CD4-positive, alpha-beta T cell treated with Interleukin-4 for 1 hour (primary cell): ENCODE data around the gene NOL8.

ENCODE experiments used
- DNase-seq, 2 donors: peaks; one replicate each; pipeline ENCODE4 v3.0.0-alpha.2; 2020 to 2022

The NOL8 gene

DNA sequence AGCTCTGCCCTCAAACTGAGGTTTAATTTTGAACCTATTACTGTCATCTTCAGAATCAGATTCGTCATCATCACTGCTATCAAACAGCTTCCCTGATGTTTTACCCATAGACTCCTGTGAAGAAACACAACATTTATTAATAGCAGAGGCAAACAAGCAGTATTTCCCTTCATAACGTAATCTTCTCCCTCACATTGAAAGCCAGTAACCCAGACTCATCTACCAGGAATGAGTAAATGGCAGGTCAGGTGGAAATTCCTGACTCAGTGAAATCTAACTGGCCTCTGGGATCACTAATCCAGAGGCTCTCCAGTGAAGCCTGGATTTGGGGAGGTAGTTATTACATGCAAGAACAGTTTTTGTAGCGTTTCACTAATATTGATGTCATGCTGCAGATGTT lies 14.6 kb downstream of the NOL8 start:
- no peak for DNase-seq

DNA sequence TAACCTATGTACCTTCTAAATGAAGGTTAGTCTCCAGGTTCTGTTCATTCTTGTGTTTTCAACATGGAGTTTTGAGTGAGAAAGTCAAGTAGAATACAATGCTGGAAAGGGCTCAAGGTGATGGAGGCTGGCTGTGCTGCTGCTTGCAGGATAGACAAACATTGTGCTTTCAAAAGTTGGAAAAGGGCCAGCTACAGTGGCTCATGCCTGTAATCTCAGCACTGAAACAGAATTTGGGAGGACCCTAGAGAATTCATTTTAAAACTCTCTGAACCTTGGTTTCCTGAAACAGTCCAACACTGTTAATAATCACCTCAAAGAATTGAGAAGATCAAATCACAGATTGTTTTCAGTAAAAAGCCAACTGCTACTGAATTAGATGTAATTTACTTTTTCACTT lies 16.3 kb downstream of the NOL8 start:
- DNase-seq: no peak

- no peak for DNase-seq
These were observed 24.2 kb downstream of the NOL8 start for GRCh38 chr9:92300936-92301335.

DNA sequence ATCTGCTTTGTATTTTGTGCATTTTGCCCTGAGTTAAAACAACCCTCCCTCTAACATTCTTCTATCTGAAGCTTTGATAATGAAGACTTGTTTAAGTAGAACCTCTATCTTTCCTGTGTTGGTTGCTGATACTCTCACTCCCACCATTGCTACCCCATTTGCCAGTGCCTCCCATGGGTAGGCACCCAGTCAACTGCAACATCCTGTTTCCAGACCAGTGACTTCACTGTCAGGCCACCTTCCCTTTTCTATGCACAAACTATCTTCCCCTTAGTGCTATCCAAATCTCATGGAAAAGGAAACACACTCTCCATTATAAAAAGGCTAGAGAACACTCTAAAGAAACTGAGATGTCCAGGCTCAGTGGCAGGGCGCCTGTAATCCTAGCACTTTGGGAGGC lies 26.0 kb downstream of the NOL8 start:
- DNase-seq: no peak

GRCh38 chr9:92298036-92298435 lies 27.1 kb downstream of the NOL8 start:
- no peak for DNase-seq

GRCh38 chr9:92297611-92298010 lies 27.5 kb downstream of the NOL8 start:
- DNase-seq: peak in 1 of 2 donors; percentile 44

DNA sequence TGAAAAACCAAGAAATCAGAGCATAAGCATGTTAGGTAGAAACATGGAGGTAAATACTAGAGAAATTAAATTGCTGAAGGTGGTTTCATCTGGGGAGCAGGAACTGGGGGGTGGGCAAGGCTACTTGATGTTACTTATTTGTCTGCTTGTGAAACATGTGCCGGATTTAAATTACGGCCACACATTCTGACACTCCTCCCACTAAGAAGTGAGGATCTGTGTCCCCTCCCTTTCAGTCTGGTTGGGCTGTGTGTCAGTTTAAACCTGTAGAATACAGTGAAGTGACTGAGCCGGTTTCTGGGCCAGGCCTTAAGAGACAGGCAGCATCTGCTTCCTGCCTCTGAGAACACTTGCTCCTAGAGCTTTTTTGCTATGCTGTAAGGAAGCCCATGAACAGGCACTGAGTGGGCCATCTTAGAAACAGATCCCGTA lies 29.3 kb downstream of the NOL8 start:
- no peak for DNase-seq

GRCh38 chr9:92295240-92295790 lies 29.8 kb downstream of the NOL8 start:
- DNase-seq: no peak

- peak in 1 of 2 donors; percentile 7 for DNase-seq
These were observed 30.9 kb downstream of the NOL8 start for GRCh38 chr9:92294297-92294676.

GRCh38 chr9:92293452-92294296 lies 31.5 kb downstream of the NOL8 start, which contains the start of gene IARS1:
Gene IARS1, minus strand, starts transcription at chr9:92293697. Its CDS starts 4,278 bp downstream, at chr9:92289419.
- peak; percentile 99 to 100 for DNase-seq

DNA sequence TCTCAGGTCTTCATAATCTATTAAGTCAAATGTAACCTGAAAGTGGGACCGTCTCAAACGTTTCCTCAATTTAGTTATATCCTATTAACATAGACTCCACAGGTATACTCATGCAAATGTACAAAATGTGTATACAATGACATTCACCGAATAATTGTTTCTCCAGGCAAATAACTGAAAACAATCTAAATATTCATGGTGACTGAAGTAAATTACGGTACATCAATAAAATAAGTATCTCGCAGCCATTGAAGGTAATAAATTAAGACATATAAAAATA lies 32.1 kb downstream of the NOL8 start:
- DNase-seq: no peak

DNA sequence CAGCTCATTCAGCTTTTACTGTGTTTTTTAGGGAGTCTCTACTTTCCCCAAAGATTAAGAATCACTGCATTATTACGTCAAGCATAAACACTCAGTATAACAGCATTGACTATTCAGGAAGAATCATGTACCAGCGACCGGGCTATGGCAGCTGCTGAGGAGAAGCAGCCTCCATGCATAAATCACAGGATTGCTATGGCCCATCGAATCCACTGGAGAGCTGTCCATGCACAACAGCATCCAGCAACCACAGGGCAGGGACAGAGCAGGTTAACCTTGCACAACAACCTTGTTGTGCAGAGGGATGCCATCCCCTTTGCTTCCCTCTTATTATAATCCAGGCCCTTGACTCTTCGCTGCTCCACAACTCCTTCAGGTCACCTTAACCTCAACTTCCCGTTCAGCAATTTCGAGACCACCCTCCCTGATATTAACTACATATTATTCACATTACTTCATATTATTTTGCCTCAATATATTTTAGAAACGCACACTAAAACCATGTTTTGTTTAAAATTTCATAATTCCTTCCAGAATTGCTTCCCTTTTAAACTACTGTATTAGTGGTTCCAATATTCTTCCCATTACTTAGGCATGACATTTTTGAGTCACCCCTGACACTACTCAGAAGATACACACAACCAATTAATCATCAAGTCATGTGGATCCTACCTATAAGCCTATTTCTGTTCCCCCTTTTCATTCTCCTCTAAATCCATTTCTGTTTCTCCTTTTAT lies 32.6 kb downstream of the NOL8 start:
- no peak for DNase-seq

- DNase-seq: no peak
These were observed 33.6 kb downstream of the NOL8 start for GRCh38 chr9:92291577-92291976.

DNA sequence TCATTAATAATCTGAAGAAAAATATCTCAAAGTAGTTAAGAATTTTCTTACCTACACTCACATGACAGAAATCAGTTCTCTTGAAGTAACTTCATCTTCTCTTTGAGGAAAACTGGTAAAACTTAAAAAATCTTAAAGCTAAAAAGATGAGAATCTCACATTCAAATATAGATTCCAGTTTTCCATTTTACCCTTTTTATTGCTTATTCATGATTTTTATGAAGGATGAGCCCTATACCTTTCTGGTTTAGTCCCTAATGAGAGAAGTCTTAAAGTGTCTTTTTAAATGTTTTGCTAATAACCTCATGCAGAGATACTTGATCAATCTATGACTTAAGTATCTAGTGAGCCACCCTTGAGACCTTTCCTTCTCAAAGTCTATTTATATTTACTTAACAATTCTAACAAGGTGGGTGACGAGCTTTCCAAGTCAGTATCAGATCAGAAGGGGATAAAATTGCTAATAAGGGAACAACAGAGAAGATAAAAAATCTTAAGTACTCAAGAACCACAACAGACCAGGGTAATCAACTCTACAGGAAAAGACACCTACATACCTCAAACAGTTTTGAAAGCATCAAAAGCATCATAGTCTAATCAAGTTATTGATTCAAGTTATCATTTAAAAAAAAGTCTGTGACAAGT lies 34.2 kb downstream of the NOL8 start:
- no peak for DNase-seq

DNA sequence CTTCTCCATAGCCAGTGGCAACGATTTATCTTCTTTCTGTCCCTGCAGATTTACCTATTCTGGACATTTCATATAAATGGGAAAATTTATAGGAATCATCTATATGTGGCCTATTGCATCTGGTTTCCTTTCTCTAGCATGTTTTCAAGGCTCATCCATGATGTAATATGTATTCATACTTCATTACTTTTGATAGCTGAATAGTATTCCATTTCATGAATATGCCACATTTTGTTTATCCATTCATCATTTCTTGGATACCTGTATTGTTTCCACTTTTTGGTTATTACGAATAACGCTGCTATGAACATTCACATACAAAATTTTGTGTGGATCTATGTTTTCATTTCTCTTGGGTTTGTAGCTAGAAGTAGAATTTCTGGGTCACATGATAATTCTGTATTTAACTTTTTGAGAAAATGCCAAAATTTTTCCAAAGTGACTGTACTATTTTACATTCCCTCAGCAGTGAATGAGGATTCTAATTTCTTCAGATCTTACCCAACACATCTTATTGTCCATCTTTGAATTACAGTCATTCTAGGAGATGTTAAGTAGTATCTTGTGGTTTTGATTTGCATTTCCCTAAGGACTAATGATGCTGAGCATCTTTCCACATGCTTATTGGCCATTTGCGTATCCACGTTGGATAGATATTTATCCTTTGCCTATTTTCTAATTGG lies 35.3 kb downstream of the NOL8 start:
- DNase-seq: no peak

DNA sequence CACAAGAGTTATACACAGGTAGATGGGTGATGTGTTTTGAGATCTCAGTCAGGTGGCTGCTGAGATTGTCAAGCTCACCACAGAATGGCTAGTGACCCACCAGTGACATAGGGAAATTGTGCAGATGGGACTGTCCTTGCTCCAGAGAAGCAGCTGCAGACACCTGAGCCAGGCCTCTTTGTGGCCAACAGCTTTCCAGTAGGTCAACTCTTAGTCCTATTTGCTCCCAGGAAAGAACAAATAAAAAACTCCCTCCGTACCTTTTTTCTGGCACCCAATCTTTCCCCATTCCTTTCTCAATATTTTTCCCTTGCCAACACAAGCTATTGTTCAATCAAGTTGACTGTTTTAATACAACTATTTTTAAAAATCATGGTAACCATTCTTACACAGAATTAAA lies 45.8 kb downstream of the NOL8 start:
- no peak for DNase-seq

DNA sequence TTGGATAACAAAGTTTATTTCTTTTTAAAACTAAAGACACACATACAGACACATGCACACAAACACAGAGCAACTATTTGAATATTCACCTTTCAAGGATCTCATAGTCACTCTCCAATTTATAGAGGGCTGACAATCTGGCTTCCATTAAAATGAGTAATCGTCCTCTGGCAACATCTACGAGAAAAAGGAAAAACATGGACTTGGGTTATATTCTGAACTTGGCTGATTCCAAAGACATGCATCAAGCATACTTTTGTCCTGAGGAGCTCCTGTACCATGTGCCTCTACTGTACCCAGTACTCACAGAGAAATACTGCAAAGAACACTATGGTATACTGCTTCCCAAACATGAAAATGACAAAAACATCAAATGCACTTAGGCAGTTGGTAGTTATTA lies 47.0 kb downstream of the NOL8 start:
- no peak for DNase-seq

DNA sequence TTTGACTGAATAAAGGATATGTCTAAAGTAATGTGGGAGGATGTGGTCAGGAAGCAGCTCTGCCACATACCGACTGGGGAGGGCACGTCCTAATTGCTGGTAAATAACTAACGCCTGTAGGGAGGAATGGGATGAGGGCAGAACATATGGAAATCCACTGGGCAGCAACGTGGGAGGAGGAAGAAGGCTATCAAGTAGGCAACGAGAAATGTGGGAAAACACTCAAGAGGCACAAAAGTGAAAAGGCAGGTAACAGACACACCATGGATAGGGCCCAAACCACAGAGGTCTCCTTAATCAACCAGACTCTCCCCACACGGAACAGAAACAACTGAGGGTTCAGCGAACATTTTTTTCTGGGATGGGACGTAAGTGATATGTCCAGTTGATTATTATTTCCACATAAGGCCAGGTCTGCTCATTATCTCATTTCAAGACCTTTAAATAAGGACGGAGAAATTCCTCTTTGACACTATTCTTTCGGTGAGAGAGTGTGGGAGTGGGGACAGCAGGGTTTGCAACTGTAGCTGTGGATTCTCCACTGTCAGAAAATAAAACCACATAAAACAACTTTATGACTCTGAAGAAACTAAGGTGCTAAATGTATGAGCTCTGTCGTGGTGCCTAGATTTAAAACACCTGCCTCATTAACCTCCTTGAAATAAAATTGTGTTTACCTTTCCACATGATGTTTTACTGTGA lies 48.7 kb downstream of the NOL8 start:
- peak in 1 of 2 donors; percentile 17 for DNase-seq

GRCh38 chr9:92275541-92275940 lies 49.6 kb downstream of the NOL8 start:
- DNase-seq: no peak

DNA sequence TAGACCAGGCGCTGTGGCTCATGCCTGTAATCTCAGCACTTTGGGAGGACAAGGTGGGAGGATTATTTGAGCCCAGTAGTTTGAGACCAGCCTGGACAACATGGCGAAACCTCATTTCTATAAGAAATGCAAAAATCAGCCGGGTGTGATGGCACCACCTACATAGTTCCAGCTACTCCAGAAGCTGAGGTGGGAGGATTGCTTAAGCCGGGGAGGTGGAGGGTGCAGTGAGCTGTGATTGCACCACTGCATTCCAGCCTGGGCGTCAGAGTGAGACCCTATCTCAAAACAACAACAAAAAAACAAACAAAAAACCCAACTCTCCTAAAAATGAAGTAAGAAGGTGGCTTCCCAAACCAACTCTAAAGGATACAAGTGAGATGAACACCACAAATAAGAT lies 54.6 kb downstream of the NOL8 start:
- no peak for DNase-seq

DNA sequence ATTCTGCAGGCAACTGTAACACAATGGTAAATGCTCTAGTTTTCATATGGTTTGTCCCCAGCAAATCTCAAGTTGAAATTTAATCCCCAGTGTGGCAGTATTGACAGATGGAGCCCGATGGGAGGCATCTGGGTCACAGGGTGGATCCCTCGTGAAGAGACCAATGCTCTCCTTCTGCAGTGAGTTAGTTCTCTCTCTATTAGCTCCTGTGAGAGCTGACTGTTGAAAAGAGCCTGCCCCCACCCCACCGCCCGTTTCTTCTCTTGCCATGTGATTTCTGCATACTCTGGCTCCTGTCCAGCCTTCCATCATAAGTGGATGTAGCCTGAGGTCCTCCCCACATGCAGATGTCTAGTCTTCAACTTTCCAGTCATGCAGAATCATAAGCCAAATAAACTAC lies 58.7 kb downstream of the NOL8 start:
- no peak for DNase-seq

GRCh38 chr9:92265154-92265553 lies 60.0 kb downstream of the NOL8 start:
- no peak for DNase-seq
